ENCODE data around the gene RXRB.
"Not testable (repeated sequence)": the region's sequence is repeated elsewhere in the genome, so short reads cannot be mapped to it uniquely, and the experiment has no call there.

The RXRB gene

GRCh38 chr6:33200219-33201146 is at the start of gene RXRB, which contains the start of gene SLC39A7:
TSS of gene RXRB (minus strand) at chr6:33200665. CDS start at chr6:33200476, 189 bp downstream.
TSS of gene SLC39A7 (plus strand) at chr6:33200867. CDS start at chr6:33201246, 379 bp downstream.
- DNase-seq (ENCODE audit: low read depth) = peak; percentile 98

GRCh38 chr6:33249732-33250630 is 49.5 kb upstream of the RXRB start:
- no peak for DNase-seq (ENCODE audit: low read depth)

GRCh38 chr6:33248932-33249731 is 48.7 kb upstream of the RXRB start:
- DNase-seq (ENCODE audit: low read depth) = peak; percentile 88

GRCh38 chr6:33248643-33248931 is 48.1 kb upstream of the RXRB start:
- DNase-seq (ENCODE audit: low read depth) = no peak

DNA sequence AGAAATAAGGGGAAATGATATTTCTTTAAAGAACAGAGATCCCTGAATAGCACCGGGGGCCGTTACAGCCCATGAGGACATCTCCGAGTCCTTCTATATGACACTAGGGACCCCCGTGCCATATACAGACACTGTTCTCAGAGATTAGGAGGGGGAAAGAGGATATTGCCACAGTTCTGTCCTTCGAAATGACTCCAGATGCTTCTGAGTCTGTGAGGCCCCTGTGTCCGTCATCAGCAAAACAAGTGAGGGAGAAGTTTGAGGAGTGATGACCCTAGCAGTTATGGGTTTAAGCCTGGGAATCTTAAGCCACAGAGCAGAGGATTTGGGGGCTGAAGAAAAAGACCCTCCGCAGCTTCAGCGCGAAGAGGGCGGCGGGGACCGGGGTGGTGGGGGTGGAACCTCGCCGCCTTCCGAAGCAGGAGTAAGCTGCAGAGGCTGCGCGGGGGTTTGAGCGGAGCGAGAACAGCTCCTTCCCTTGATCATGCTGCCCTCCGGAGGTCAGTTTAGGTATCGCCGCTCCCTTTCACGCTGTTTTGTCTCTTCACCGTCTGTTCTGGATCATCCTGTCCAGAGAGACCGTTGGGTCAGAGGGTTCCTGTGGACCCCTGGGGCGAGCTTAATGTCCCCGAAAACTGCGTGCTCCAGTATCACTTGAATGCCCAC is 47.6 kb upstream of the RXRB start:
- DNase-seq (ENCODE audit: low read depth) = peak; percentile 94

- no peak for DNase-seq (ENCODE audit: low read depth)
Observed at GRCh38 chr6:33243476-33243875, 43.0 kb upstream of the RXRB start.

GRCh38 chr6:33241968-33242367 is 41.5 kb upstream of the RXRB start:
- no peak for DNase-seq (ENCODE audit: low read depth)

DNA sequence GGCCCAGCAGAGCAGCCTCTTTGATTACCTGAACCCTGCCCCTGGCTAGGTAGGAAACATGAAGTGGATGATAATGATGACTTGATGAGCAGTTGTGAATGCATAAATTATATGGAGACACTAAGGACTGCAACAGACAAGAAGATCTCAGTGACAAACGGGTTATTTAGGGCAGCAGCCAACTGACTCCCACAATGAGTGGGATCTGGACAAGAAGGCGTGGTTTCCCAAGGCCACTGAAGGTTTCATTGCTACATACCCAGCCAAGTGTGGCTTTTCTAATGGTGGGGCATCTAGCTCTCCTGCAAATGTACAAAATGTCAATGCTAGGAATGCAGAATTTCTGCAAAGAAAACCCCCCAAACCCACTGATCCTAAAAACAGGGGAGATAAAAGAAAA is 37.3 kb upstream of the RXRB start:
- no peak for DNase-seq (ENCODE audit: low read depth)

- no peak for DNase-seq (ENCODE audit: low read depth)
Observed at GRCh38 chr6:33236852-33237251, 36.4 kb upstream of the RXRB start.

DNA sequence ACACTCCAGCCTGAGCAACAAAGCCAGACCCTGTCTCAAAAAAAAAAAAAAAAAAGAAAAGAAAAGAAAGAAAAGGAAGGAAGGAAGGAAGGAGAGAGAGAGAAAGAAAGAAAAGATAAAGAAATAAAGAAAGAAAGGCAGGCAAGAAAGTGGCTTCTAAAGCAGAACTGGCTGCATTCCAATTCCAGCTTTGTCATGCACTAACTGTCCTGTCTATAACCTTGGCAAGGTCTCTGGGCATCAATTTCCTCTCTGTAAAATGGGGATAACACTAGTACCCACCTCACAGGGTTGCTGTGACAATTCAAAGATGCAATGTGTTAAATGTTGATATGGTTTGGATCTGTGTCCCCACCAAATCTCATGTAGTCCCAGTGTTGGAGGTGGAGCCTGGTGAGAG is 35.9 kb upstream of the RXRB start:
- no peak for DNase-seq (ENCODE audit: low read depth)

- DNase-seq (ENCODE audit: low read depth) = no peak
Observed at GRCh38 chr6:33235221-33235634, 34.8 kb upstream of the RXRB start.

DNA sequence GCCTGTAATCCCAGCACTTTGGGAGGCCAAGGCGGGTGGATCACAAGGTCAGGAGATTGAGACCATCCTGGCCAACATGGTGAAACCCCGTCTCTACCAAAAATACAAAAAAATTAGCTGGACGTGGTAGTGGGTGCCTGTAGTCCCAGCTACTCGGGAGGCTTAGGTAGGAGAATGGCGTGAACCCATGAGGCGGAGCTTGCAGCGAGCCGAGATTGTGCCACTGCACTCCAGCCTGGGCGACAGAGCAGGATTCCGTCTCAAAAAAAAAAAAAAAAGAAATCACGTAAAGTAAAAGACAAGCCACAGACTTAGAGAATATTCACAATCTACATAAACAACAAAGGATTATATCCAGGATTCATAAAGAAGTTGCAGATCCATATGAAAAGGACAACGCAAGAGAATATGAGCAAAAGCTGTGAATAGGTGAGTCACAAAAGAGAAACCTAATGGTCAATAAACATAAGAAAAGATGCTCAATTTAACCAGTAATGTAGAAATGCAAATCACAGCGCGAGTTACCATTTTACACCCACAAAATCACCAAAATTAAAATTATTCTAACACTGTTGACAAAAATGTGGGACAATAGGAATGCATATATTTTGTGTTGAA is 26.1 kb upstream of the RXRB start:
- not testable (repeated sequence) for DNase-seq (ENCODE audit: low read depth)

DNA sequence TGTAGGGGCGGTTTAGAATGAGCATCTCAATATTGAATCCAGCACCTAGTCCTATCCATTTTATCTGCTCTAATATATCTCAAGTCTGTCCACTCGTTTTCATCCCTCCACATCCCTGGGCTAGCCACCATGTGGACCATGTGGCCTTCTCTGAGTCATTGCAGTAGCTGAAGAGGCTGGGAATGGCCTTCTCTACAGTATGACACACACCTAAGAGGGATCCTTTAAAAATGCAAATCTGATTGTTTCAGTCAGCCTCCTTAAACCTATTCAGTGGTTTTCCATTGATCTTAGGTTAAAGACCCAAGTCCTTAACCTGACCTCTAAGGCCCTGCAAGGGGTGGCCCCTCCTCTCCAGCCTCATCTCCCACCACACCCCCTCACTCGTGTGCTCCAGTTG is 17.2 kb upstream of the RXRB start:
- DNase-seq (ENCODE audit: low read depth) = no peak

- DNase-seq (ENCODE audit: low read depth) = no peak
Observed at GRCh38 chr6:33217246-33217645, 16.8 kb upstream of the RXRB start.

- DNase-seq (ENCODE audit: low read depth) = no peak
Observed at GRCh38 chr6:33216117-33216649, 15.7 kb upstream of the RXRB start.

DNA sequence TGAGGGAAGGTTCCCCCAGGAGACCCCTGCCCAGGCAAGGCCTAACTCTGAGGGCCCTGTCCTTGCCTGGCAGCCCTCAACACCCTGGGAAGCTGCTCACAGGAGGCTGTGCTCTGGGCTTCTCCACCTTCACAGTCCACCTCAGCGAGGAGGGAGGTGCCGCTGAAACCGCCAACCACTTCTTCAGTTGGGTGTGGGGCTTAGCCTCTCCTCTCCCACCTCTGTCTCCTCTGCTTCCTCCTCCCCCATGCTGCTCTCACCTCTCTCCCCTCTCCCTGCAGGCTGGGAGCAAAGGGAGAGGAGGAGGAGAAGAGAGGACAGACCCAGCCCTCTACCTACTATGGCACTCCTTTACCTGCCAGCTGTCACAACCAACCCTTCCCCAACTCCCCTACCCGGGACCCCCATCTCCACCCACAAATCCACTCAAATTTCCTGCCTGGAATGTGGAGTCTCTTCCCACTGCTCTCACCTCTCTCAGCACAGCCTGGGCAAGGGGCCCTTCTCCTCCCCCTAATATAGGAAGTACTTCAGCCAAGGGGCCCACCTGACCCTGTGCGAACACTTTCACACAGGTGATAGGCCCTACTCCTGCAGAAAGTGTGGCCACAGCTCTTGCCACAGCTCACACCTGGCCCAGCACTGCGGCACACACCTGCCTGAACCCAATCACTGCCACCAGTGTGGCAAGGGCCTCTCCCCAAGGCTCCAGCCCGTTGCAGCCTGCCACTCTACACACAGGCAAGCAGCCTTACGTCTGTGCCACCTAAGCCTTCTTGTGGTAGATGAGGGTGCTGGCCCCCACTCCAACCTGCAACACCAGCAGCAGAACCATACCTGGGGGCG is 15.0 kb upstream of the RXRB start:
- DNase-seq (ENCODE audit: low read depth) = no peak

GRCh38 chr6:33213989-33214335 is 13.5 kb upstream of the RXRB start:
- DNase-seq (ENCODE audit: low read depth) = no peak

DNA sequence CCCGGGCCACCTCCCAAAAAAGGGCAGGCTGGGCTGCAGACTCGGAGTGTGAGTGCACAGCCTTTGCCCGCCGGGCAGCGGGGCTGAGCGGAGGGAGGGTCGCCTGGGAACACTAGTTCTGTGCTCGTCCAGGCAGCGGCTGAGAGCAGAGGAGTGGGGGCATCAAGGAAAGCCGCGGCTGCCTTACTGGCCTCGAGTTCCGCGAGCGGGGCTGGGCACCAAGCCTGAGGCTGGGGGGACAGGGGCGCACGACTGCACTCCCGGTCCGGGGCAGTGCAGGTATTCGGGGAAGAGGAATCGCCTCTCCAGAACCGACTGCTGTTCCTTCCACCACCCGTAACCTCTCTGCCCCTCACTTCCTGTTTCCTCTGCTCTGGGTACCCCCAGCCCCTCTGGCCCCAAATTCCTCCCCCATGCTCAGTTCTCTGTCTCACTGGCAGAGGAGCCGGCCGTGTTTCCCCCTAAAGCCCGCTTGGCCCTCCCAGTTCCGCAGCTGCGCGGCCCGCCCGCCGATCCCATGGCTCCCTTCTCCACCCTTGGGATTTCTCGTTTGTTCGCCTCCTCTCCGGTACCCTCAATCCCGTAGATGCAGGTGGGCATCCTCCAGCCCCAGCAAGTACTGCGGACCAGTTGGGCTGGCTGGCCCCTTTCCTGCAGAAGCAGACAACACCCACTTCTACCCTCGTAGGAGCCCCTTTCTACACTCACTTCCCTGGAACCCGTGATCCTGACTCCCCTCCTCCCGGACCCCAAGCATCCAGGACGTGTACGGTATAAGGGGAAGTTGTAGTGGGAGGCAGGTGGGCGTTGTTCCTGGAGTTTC is 12.9 kb upstream of the RXRB start:
- no peak for DNase-seq (ENCODE audit: low read depth)

DNA sequence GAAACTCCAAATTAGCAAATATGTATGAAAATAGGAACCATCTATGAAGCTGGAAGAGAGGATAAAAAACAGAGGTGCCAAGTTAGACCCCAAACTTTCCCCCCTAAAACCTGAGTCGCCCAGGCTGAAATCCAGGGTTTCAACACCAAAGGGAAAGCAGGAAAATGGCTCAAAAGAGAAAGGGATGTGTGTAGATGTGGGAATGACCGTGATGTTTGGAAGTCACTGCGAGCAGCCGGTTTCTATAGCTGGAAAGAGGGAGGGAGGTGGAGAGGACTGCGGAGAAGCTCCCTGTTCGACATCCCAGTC is 12.3 kb upstream of the RXRB start:
- no peak for DNase-seq (ENCODE audit: low read depth)

All from stimulated activated CD8-positive, alpha-beta memory T cell treated with anti-CD3 and anti-CD28 coated beads, Interleukin-15, amount 100 ng/mL, for 1 hour (primary cell).